ENCODE results near the gene STON2.
"Not testable (repeated sequence)": the region's sequence is repeated elsewhere in the genome, so short reads cannot be mapped to it uniquely, and the experiment has no call there.

Gene STON2

DNA sequence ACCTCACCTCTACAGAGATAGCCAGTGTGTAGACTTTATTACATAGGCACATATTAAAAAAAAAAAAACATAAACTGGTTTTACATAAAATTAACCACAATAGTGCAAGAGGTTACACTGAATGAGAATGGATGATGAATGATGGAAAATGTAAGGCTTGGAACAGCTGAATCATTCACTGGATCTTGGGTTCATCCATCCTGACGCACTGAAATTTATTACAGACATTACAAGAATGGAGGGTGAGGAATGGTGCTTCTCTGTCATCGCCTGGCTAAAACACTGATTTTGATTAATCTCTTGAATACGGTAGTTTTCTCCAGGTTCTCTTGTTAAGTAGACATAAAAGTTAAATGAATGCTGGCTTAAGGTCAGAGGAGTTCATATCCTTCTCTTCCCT is 139.4 kb downstream of the STON2 start:
- no peak for DNase-seq

DNA sequence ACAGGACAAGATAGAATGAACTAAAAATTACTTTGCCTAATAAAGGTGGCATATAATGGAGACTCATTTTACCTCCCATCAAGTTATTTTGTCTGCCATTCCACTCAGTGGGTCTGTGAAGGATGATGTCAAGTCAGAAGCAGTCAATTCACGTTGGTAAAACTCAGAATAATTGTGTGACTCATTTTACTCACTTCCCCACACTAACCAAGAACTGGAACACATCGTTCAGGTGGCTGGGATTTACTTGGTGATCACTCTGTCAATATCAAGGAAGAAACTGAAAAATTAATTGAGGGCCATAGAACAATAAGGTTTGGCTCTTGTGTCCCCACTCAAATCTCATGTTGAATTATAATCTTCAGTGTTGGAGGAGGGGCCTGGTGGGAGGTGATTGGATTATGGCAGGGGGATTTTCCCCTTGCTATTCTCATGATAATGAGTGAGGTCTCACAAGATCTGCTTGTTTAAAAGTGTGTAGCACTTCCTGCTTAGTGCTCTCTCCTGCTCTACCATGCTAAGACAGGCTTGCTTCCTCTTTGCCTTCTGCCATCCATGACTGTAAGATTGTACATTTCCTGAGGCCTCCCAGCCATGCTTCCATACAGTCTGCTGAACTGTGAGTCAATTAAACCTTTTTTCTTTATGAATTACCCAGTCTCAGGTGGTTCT is 143.7 kb downstream of the STON2 start:
- no peak for DNase-seq

DNA sequence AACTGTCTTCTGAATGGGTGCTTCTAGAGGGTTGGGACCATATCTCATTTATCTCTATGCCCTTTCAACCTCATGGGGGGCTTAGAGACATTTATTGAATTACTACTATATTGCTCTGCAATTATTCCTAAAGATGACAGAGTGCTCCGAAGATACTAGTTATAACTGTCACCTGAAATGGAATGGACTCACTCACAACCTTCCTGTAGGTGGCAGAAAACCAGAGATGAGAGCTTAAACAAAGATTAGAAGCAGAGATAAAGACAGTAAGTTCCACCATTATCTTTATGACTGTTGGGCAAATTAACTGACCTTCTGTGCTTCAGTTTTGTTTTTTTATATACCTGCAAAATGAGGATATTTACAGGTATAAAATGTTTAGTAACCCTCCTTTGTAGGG is 147.8 kb downstream of the STON2 start:
- DNase-seq = no peak

DNA sequence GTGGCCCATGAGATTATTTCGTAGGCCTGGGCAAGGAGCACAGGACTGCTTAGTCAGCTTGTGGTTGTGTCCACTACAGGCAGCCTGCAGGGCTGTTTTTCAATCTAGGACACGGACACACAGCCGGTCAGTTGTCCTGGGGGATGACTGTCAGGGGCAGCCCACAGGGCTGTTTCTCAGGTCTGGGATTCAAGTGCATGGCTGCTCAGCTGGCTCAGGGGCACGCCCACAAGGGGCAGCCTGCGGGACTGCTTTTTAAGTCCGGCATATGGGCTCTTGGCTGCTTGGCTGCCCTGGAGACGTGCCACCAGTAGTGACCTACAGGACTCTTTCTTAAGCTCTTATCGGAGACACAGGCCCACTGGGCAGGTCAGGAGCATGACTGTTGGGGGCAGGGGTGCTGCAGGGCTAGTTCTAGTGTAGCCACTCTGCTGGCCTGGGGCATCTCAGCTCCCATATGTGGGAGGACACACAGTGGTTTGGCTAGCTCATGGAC is 152.8 kb downstream of the STON2 start:
- DNase-seq = no peak

DNA sequence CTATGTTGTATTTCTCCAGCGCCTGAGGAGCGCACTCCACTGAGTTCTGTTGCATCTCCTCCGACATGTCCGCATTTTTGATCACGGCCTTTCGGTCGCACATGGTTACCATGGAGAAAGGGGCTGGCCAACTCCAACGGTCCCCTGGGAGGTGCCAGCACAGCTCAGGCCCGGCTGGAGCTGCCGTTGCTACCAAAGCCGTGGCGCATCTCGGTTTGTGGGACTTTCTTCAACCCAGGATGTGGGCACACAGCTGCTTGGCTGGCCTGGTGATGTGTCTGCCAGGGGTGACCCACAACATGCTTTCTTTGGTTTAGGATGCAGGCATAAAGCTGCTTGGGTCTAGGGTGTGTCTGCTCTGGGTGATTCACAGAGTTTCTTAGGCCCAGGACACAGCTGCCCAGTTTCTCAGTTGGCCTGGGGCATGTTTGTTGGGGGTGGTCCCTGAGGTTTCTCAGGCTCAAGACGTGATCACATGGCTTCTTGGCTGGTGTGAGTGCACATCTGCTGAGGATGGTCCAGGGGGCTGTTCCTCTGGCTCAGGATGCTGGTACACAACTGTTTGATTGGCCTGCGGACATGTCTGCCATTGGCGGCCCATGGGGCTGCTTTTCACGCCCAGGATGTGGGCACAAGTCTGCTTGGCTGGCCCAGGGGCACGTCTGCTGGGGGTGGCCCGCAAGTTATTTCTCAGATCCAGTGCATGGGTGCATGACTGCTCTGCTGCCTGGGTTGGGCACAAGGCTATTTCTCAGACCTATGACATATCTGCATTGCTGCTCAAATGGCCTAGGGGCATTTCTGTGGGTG is 153.5 kb downstream of the STON2 start:
- no peak for DNase-seq

DNA sequence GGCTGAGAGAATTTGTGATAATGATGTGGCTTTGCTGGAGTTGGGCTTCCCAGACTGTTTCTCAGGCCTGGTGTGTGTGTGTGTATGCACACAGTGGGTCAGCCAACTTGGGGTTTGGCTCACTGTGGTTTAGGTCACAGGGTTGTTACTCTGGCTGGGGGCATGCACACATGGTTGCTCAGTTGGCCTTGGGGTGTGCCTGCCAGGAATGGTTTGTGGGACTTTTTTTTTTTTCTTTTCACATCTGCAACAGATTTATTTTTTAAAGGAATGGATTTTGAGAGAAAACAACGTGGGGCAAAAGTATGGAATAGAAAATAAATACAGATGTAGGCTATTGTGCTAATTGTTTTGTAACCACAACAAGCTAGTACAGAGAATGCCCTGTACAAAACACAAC is 154.4 kb downstream of the STON2 start:
- no peak for DNase-seq

DNA sequence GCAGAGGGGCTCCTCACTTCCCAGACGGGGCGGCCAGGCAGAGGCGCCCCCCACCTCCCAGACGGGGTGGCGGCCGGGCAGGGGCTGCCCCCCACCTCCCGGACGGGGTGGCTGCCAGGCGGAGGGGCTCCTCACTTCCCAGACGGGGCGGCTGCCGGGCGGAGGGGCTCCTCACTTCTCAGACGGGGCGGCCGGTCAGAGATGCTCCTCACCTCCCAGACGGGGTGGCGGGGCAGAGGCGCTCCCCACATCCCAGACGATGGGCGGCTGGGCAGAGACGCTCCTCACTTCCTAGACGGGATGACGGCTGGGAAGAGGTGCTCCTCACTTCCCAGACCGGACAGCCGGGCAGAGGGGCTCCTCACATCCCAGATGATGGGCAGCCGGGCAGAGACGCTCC is 155.7 kb downstream of the STON2 start:
- DNase-seq = not testable (repeated sequence)

DNA sequence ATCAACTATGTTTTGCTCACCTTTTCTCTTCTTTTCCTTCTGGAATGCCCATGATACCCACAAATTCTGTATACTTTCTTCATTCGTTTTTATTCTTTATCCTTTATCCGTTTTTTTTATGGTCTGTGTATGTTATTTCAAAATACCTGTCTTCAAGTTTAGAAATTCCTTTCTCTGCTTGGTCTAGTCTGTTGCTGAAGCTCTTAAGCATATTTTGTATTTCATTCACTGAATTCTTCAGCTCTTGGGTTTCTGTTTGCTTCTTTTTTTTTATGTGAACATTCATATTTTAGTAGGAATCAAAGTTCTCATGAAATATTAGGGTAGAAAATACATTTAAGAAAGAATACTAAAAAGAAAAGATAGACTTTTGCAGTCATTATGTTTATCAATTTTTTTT is 156.6 kb downstream of the STON2 start:
- DNase-seq = no peak

DNA sequence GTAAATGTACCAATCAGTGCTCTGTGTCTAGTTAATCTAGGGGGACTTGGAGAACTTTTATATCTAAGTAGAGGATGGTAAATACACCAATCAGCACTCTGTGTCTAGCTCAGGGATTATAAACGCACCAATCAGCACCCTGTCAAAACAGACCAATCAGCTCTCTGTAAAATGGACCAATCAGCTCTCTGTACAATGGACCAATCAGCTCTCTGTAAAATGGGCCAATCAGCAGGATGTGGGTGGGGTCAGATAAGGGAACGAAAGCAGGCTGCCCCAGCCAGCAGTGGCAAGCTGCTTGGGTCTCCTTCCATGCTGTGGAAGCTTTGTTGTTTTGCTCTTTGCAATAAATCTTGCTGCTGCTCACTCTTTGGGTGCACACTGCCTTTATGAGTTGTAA is 163.3 kb downstream of the STON2 start:
- not testable (repeated sequence) for DNase-seq

DNA sequence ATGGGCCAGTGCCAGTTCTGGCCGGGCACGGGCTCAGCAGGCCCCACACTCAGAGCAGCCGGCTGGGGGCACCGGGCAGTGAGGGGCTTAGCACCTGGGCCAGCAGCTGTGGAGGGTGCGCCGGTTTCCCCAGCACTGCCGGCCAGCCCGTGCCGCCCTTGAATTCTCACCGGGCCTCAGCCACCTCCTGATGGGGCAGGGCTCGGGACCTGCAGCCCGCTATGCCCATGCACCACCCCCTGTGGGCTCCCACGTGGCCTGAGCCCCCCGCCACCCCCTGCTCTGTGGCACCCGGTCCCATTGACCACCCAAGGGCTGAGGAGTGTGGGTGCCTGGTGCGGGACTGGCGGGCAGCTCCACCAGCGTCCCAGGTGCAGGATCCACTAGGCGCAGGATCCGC is 164.0 kb downstream of the STON2 start:
- no peak for DNase-seq

DNA sequence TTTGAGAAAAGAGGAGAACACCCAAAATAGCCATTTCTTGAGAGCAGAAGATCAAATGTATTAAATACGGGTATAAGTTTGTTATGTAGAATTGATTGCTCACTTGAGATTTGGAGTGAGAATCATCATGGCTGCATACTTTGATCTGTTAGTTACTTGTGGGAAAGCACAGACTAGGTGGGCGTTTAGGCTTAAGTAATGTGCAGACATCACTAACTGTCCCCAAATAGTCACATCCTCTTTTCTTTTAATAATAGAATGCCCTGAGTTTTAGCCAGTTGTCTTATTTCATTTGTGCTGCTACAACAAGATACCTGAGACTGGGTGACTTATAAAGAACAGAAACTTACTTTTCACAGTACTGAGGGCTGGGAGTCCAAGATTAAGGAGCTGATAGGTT is 165.0 kb downstream of the STON2 start:
- DNase-seq = no peak

DNA sequence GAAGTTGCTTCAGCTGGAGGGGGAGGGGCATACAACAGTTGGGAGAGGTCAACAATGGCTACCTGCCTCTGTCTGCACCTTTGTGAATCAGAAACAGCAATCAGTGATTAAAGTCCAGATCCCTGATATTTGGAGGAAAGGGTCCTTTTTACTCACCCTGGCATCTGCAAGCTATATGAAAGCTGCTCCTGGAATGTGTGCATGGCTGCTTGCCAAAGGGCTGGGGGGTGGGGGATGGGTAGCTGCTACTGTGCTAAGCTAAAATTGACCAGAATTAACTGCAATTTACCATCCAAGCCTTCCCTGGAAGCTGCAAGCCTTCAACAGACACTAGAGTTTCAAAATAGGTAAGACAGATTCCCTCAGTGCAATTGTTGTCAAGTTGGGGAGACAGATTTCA is 165.8 kb downstream of the STON2 start:
- no peak for DNase-seq

DNA sequence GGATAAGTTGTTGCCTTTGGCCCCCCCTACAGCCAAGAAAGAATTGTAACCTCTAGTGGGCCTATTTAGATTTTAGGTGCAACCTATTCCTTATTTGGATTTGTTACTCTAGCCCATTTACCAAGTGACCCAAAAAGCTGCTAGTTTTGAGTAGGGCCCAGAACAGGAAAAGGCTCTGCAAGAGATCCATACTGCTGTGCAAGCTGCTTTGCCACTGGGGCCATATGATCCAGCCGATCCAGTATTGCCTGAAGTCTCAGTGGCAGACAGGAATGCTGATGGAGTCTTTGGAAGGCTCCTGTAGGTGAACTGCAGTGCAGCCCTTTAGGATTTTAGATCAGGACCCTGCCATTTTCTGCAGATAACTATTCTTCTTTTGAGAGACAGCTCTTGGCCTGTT is 166.5 kb downstream of the STON2 start:
- DNase-seq = no peak

DNA sequence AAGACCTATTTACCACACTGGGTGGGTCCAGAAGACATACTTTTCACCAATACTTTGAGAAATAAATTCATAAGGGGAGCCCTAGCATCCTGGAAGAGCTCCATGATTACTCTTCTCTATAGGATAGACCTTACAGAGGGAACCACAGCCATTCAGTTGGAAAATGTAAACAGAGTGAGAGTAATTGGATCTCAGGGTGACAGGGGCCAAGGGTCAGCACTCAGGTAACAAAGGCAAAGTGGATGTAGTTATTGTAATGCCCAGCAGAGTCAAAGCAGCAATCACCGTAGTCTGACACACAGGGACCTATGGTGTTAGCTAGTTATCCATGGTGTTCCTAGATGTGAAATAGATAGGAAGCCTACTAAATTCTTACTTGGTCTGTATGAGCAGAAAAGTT is 168.6 kb downstream of the STON2 start:
- no peak for DNase-seq

DNA sequence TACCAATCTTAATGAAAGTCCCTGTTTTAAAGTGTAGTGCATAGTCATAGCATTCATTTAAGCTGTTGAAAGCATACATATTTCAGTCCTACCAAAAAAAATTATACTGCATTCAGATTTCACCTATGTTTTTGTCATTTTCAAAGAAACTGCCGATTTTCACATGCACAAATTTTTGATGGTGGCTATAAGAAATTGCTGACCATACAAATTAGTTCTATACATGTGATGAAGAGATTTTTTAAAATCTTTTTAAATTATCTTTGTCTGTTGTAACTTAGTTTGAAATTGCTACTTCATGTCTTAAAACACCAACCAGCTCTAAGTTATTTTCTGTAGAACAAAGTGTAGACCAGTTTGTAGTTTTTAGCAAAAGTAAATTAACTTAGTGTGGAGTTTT is 175.9 kb downstream of the STON2 start:
- no peak for DNase-seq

DNA sequence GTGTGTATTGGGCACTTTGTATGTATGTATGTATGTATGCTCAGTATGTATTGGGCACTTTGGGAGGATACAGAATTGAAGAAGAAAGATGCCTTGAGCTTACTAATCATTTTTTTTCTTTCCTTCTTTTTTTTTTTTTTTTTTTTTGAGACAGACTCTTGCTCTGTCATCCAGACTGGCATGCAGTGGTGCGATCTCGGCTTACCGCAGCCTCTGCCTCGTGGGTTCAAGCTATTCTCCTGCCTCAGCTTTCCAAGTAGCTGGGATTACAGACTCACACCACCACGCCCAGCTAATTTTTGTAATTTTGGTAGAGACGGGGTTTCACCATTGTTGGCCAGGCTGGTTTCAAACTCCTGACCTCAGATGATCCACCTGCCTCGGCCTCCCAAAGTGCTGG is 176.3 kb downstream of the STON2 start:
- not testable (repeated sequence) for DNase-seq

DNA sequence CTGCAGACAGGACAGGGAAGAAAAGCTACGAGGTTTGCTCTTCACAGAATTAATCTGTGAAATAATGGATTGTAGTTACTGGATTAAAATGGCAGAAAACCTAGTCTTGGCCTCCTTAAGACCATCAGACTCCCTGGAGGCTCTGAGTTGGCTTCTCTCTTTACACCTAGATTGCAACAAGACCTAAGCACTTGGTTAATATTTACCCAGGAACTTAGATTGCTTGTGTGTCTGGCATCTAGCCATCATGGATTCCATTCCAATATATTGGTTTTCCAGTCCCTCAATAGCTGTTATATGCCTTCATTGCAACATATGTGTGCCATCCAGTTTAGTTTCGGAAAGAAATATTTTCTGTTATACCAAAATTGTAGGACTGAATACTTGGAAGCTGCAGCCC is 177.4 kb downstream of the STON2 start:
- DNase-seq = no peak

DNA sequence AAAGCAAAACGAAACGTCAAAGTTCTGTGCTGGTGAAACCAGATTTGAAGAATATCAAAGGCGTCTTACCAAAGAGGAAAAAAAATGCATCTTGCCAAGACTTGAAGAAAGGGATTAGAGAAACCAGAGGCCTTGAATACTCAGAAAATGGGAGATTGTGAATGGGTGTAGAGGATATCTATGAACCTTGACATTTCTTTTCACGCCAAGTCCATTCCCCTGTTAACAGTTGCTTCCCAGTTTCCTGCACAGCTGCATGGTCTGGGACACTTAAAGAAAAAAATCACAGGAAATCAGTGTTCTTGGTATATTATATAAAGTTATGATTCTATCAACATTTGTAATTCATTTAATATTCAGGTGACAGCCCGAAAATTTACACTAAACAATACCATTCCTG is 178.0 kb downstream of the STON2 start:
- DNase-seq = no peak

DNA sequence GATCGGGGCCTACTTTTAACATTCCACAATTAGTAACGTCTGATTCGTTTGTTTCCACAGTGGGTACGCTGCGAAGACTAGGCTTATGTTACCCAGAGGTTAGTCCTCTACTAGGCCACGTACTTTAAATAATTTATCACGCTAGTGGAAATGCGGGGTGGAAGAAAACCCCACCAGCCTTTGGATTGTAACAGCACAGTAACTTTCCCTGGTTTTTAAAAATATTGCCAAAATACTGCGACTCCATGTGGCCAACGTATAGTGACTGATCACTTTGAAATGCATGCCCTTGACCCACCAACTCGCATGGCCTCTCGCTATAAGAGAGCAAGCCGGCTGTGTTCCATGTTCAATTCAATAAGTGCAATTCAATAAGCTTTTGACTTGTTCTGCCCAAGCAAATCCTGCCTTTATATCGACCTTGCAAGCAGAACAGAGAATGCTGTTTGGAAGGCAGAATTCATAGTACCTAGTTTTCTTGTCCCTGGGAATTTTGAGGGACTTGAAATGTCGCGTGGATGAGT is 178.5 kb downstream of the STON2 start:
- DNase-seq = no peak

DNA sequence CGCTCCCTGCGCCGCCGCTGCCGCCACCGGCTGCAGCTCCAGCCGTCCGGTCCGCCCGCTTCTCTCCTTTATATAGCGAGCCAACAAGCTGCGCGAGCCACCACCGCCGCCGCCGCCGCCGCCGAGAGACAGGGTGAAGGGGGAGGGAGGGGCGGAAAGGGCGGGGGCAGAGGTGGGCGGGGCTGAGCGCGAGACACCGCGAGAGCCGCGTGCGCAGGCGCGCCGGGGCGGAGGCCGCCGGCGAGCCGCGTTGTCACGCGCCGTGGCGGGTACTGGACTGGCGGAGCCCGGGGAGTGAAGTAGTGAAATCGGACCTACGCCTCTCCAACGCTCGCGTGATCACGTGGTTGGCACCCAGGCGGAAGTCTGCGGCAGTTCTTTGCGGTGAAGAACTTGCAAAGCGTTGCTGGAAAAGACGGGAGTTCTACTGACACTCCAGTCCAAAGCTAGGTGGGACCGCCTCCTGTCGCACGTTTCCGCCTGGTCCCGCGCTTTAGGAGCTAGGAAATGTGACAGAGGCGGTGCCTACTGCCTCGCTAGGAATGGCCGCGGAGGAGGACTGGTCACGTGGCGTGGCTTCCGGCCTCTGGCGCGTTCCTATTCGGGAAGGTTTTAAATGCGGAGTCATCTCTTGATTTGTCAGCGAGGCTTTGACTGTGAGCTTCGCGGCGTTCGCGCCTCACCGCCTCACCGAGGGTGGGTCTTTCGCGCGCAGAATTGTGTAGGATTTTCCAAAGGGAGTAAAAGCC is 179.1 kb downstream of the STON2 start, which contains the start of gene GTF2A1:
TSS of gene GTF2A1 (minus strand) at position 130 of the 749 bp plus-strand sequence. CDS start 441 bp downstream, outside the sequence.
- peak; percentile 95 for DNase-seq

DNA sequence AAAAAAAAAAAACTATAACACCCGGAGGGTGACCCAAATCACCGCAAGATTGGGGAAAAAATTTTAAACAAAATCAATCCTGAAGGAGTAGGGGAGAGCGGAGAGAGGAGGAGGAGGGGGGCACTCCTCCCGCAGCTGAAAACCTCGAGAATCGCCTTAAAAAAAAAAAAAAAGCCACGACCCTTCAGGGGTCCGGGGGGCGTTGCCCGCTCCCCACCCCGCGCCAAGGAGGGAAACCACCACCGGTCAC is 179.6 kb downstream of the STON2 start:
- no peak for DNase-seq

DNA sequence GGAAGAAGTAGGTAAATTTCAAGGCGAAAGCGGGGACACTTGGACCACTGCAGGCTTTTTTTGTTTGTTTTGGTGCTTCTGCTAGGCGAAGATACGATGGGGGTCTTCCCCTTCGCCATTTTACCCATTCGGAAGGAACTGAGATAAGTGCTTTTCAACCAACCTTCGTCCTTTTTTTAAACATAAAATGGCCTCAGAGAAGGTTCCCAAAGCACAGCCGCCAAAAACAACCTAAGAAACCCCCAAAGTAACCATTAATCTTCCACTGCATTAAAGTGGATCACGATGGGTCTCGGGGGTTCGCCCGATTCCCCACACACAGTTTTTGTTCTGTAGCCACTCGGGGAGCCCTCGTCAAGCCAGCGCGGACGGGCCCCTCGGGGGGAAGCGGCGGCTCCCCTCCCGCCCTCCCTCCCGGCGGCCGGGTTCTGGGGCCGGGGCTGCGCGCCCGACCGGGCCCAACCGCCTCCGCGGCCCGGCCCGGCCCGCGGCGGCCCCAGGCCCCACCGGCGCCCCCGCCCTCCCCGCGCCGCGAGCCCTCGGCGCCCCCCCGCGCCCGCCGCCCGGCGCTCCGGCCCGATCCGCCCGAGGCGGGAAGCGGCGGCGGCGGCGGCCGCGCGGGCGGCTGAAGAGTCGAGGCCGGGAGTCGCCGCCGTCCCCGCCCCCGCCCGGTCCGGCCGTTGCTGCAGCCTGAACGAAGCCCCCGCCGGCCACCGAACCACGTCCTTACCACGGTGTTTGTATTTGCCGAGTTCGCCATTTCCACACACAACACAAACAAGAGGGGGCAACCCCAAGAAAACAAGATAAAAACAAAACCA is 180.2 kb downstream of the STON2 start:
- peak; percentile 40 for DNase-seq
